GM23338 (cell line): ENCODE results near the gene SURF1. TPM values are rescaled to one million over a fixed set of nuclear protein-coding genes. Genes with fewer than 3 reads are reported as not detected.

Experiments used
- ATAC-seq: fragments of 200-7000 bp; cut with Tn5 transposase; 3 replicates; pipeline ENCODE4 v1.9.1; 2020
- DNase-seq: peaks from one replicate; pipeline ENCODE4 v3.0.0-alpha.2; 2015; ENCODE audit warnings: low spot score
- H2AFZ ChIP-seq: fragments of 200-600 bp; sonication (generic); 2 replicates; pipeline ENCODE4 v1.8.0; 2016; ENCODE audit warnings: antibody characterized with exemption, mild to moderate bottlenecking, moderate library complexity
- H3F3A ChIP-seq: fragments of 200-600 bp; sonication (generic); replicated peaks from 2 replicates; pipeline ENCODE4 v1.8.0; 2017; ENCODE audit warnings: antibody characterized with exemption, mixed run types, low read depth
- H3K27ac ChIP-seq: fragments of 200-600 bp; sonication (generic); 2 replicates; pipeline ENCODE4 v1.6.1; 2016; ENCODE audit warnings: low read depth
- H3K27me3 ChIP-seq: fragments of 200-600 bp; sonication (generic); 2 replicates; pipeline ENCODE4 v1.8.0; 2016; ENCODE audit warnings: mild to moderate bottlenecking, mixed run types, moderate library complexity; ENCODE audit not compliant: insufficient read depth
- H3K36me3 ChIP-seq: fragments of 200-600 bp; sonication (generic); 2 replicates; pipeline ENCODE4 v1.8.0; 2016; ENCODE audit warnings: mild to moderate bottlenecking; ENCODE audit not compliant: insufficient read depth
- H3K4me1 ChIP-seq: fragments of 200-600 bp; sonication (generic); 2 replicates; pipeline ENCODE4 v1.8.0; 2016; ENCODE audit warnings: mild to moderate bottlenecking, moderate library complexity; ENCODE audit not compliant: insufficient read depth
- H3K4me2 ChIP-seq: fragments of 200-600 bp; sonication (generic); 2 replicates; pipeline ENCODE4 v1.7.1; 2017; ENCODE audit warnings: mixed run types
- H3K4me3 ChIP-seq: fragments of 200-600 bp; sonication (generic); 2 replicates; pipeline ENCODE4 v1.6.1; 2016; ENCODE audit warnings: mixed run types
- H3K79me2 ChIP-seq: fragments of 200-600 bp; sonication (generic); replicated peaks from 2 replicates; pipeline ENCODE4 v1.8.0; 2017; ENCODE audit warnings: mild to moderate bottlenecking; ENCODE audit not compliant: insufficient read depth
- H3K9me2 ChIP-seq: fragments of 200-600 bp; sonication (generic); 2 replicates; pipeline ENCODE4 v1.8.0; 2017; ENCODE audit not compliant: insufficient read depth
- H4K20me1 ChIP-seq: fragments of 200-600 bp; sonication (generic); replicated peaks from 2 replicates; pipeline ENCODE4 v1.8.0; 2017; ENCODE audit warnings: mild to moderate bottlenecking; ENCODE audit not compliant: insufficient read depth
- H3K27ac Mint-ChIP-seq: 2 replicates; pipeline ENCODE4 v1.8.0; 2020; ENCODE audit warnings: inconsistent platforms, mild to moderate bottlenecking, moderate library complexity, mixed read lengths
- H3K27me3 Mint-ChIP-seq: 3 replicates; pipeline ENCODE4 v1.8.0; 2022; ENCODE audit warnings: low read depth, mild to moderate bottlenecking, moderate library complexity, mixed read lengths, inconsistent platforms; ENCODE audit not compliant: insufficient read depth, poor library complexity
- H3K36me3 Mint-ChIP-seq: 3 replicates; pipeline ENCODE4 v1.8.0; 2021; ENCODE audit warnings: low read depth, mild to moderate bottlenecking, inconsistent platforms, moderate library complexity, mixed read lengths
- H3K4me1 Mint-ChIP-seq: 3 replicates; pipeline ENCODE4 v1.8.0; 2020; ENCODE audit warnings: mild to moderate bottlenecking, inconsistent platforms, mixed read lengths
- H3K4me3 Mint-ChIP-seq: 3 replicates; pipeline ENCODE4 v1.8.0; 2021; ENCODE audit warnings: moderate library complexity, mild to moderate bottlenecking, inconsistent platforms, mixed read lengths
- H3K9me3 Mint-ChIP-seq: 3 replicates; pipeline ENCODE4 v1.8.0; 2020; ENCODE audit warnings: moderate library complexity, mild to moderate bottlenecking, inconsistent platforms, mixed read lengths
- NANOG ChIP-seq: IDR thresholded peaks from 2 replicates; pipeline ENCODE4 v1.6.1; 2016; ENCODE audit warnings: antibody characterized with exemption, borderline replicate concordance
- POLR2AphosphoS5 ChIP-seq: IDR thresholded peaks from 2 replicates; pipeline ENCODE4 v1.6.1; 2016; ENCODE audit warnings: antibody characterized with exemption, low read depth
- ZNF114 ChIP-seq: fragments of 250-450 bp; sonication (Bioruptor Pico); IDR thresholded peaks from 2 replicates; pipeline ENCODE4 v1.5.0; 2020; ENCODE audit warnings: mild to moderate bottlenecking, moderate library complexity
- ZNF462 ChIP-seq: fragments of 250-450 bp; sonication (Bioruptor Pico); IDR thresholded peaks from 2 replicates; pipeline ENCODE4 v1.5.0; 2020; ENCODE audit warnings: mild to moderate bottlenecking, moderate library complexity
- polyA plus RNA-seq: library from polyadenylated mRNA; unstranded; fragments of >200 nt; fragmentation: Nextera tagmentation; extraction: Ambion mirVana; gene quantifications from 2 replicates; pipeline ENCODE4 v1.2.1, GENCODE V29; 2016
- total RNA-seq: library from RNA; depleted of rRNA; stranded (reverse); fragments of >200 nt; shearing (Covaris generic); gene quantifications from 2 replicates; pipeline ENCODE4 v1.2.3, GENCODE V29; 2014

SURF1 gene
- total and polyA plus RNA-seq, 2 experiments from 2014 or later = 39.1 to 52.6 TPM

- H3K4me1 ChIP-seq = no peaks in the 10 kb centered on the region
- H3K27ac ChIP-seq = no peak overlapping the region
- H4K20me1 ChIP-seq = no peaks in the 10 kb centered on the region
- no peak overlapping the region for H3K4me2 ChIP-seq
- no peak overlapping the region for H3K4me3 Mint-ChIP-seq
- no peaks in the 10 kb centered on the region for H3K27me3 ChIP-seq
- peaks cover 11% of the 10 kb centered on the region; the same call in 1 of the 2 replicates for H3K9me2 ChIP-seq
- no peaks in the 10 kb centered on the region for H3F3A ChIP-seq
- no peaks in the 10 kb centered on the region for H3K36me3 Mint-ChIP-seq
- peaks cover 9% of the 10 kb centered on the region for H3K27me3 Mint-ChIP-seq
- H3K4me1 Mint-ChIP-seq = no peaks in the 10 kb centered on the region
- no peaks in the 10 kb centered on the region for H3K79me2 ChIP-seq
- no peak for TF ChIP-seq NANOG
- no peak for TF ChIP-seq ZNF114 (CRISPR knock-in tag)
- TF ChIP-seq ZNF462 = no peak
- no peak for TF ChIP-seq POLR2AphosphoS5
- H3K4me3 ChIP-seq = no peak overlapping the region
- H3K36me3 ChIP-seq = no peaks in the 10 kb centered on the region
- H3K9me3 Mint-ChIP-seq = peaks cover 13% of the 10 kb centered on the region
- ATAC-seq (no peak), DNase-seq (no peak)
- H2AFZ ChIP-seq = no peak overlapping the region
- H3K27ac Mint-ChIP-seq = no peak overlapping the region
Observed at GRCh38 chr9:133386338-133386737, 30.1 kb upstream of the SURF1 start.

- Histone ChIP-seq H3K36me3 (no peaks in the 10 kb centered on the region), H3K27me3 (no peaks in the 10 kb centered on the region), H3K79me2 (no peaks in the 10 kb centered on the region), H3K27ac (no peak overlapping the region), H3K9me2 (peaks cover 11% of the 10 kb centered on the region; the same call in 1 of the 2 replicates), H3K4me3 (no peak overlapping the region), H3K4me1 (no peaks in the 10 kb centered on the region), H3F3A (no peaks in the 10 kb centered on the region), H2AFZ (no peak overlapping the region), H3K4me2 (no peak overlapping the region), H4K20me1 (no peaks in the 10 kb centered on the region)
- Mint-ChIP-seq H3K36me3 (no peaks in the 10 kb centered on the region), H3K27ac (no peak overlapping the region), H3K4me3 (no peak overlapping the region), H3K27me3 (peaks cover 9% of the 10 kb centered on the region), H3K4me1 (no peaks in the 10 kb centered on the region), H3K9me3 (peaks cover 8% of the 10 kb centered on the region)
- DNase-seq (no peak), ATAC-seq (no peak)
- no peak for TF ChIP-seq NANOG
- no peak for TF ChIP-seq ZNF114 (CRISPR knock-in tag)
- no peak for TF ChIP-seq POLR2AphosphoS5
- TF ChIP-seq ZNF462 = no peak
Observed at GRCh38 chr9:133385452-133385851, 29.2 kb upstream of the SURF1 start.
